ENCODE measurements around the gene TRIM2.

DNA sequence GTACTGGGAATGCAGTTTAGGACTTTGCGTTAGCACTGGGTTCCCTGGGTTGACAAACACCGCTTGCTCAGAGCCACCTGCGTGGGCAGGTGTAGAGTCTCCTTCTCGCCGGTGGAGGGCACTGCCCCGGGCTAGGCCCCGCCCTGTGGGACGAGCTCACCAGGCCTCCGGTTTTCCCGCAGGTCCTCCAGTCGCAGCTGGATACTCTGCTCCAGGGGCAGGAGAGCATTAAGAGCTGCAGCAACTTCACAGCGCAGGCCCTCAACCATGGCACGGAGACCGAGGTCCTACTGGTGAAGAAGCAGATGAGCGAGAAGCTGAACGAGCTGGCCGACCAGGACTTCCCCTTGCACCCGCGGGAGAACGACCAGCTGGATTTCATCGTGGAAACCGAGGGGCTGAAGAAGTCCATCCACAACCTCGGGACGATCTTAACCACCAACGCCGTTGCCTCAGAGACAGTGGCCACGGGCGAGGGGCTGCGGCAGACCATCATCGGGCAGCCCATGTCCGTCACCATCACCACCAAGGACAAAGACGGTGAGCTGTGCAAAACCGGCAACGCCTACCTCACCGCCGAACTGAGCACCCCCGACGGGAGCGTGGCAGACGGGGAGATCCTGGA is 91.0 kb downstream of the TRIM2 start:
- TF ChIP-seq CTCF (IDR thresholded peaks at IDR 0.05) (no peak), POLR2A (IDR thresholded peaks at IDR 0.05) (no peak), EP300 (IDR thresholded peaks at IDR 0.05) (no peak)

Data from tibial nerve (tissue), 4 donors.